ENCODE results near the gene SLC39A11. TPM values are rescaled to one million over a fixed set of nuclear protein-coding genes. Genes with fewer than 3 reads are reported as not detected.

SLC39A11 gene
- total RNA-seq, 1 experiment from 2014 or later: 15.2 TPM

- H3K14ac ChIP-seq (ENCODE audit: insufficient read depth, low read length): no peak overlapping the region
- H3K27ac Mint-ChIP-seq: no peak overlapping the region
- H2AK5ac ChIP-seq (ENCODE audit: insufficient read length, low read length): no peak overlapping the region
- no peak overlapping the region for H3K4ac ChIP-seq (ENCODE audit: low read depth, low read length)
- H2BK12ac ChIP-seq (ENCODE audit: insufficient read length, low read depth, low read length): no peak overlapping the region
- no peak overlapping the region for H3K4me3 Mint-ChIP-seq
- H3K27ac ChIP-seq (ENCODE audit: insufficient read length, low read depth, low read length): no peak overlapping the region
- no peaks in the 10 kb centered on the region for H3K23me2 ChIP-seq (ENCODE audit: insufficient read length, low read depth, low read length, poor library complexity, severe bottlenecking)
- no peak for DNase-seq
- H3K56ac ChIP-seq (ENCODE audit: insufficient read length, low read depth, low read length): no peak overlapping the region
- H3K79me2 ChIP-seq (ENCODE audit: insufficient read depth, low read length): no peaks in the 10 kb centered on the region
- no peaks in the 10 kb centered on the region for H3K9me3 ChIP-seq (ENCODE audit: control insufficient read depth, low read depth, low read length)
- no peaks in the 10 kb centered on the region for H3K4me1 ChIP-seq (ENCODE audit: insufficient read depth, low read length)
- TF ChIP-seq CTCF (conservative IDR thresholded peaks at IDR 0.05): no peak
- H3K18ac ChIP-seq (ENCODE audit: insufficient read length, low read depth, low read length): no peak overlapping the region
- no peak overlapping the region for H2AFZ ChIP-seq (ENCODE audit: low read length)
- H3K23ac ChIP-seq (ENCODE audit: insufficient read length, low read depth, low read length): no peak overlapping the region
- H4K5ac ChIP-seq (ENCODE audit: insufficient read length, low read depth, low read length): no peak overlapping the region
- no peak overlapping the region for H3K4me2 ChIP-seq (ENCODE audit: insufficient read depth, insufficient read length, low read length)
- no peak overlapping the region for H2BK20ac ChIP-seq (ENCODE audit: low read depth, low read length, poor library complexity, severe bottlenecking)
- peaks cover 2 to 9% of the 10 kb centered on the region in 2 experiments; a peak in 3 of 4 replicates for H3K4me1 Mint-ChIP-seq
- H4K8ac ChIP-seq (replicated peaks; ENCODE audit: insufficient read length, low read depth, low read length): no peak overlapping the region
- H4K20me1 ChIP-seq (ENCODE audit: control insufficient read depth, insufficient read depth, insufficient read length): no peaks in the 10 kb centered on the region
- no peaks in the 10 kb centered on the region; the same call in none of the 2 replicates for H3K27me3 Mint-ChIP-seq (ENCODE audit: low read depth)
- H3K9me3 Mint-ChIP-seq: peaks cover 12 to 15% of the 10 kb centered on the region in 2 experiments
- WGBS (ENCODE audit: extremely low coverage, insufficient read length, low lambda C conversion rate): no CpG with 5 or more reads among the region's 1 CpG
- H3K9ac ChIP-seq (ENCODE audit: extremely low read depth, insufficient read length, low read length): no peak overlapping the region
- no peak overlapping the region for H4K91ac ChIP-seq (ENCODE audit: insufficient read length, low read depth, low read length)
- H2BK120ac ChIP-seq (ENCODE audit: low read depth, low read length, poor library complexity, severe bottlenecking): no peak overlapping the region
- H2BK15ac ChIP-seq (ENCODE audit: low read depth, low read length): no peak overlapping the region
- H3K79me1 ChIP-seq (ENCODE audit: insufficient read depth, low read depth, low read length, poor library complexity, severe bottlenecking): no peaks in the 10 kb centered on the region
- no peak overlapping the region for H2BK5ac ChIP-seq (ENCODE audit: insufficient read length, low read length)
- no peak overlapping the region for H3T11ph ChIP-seq (ENCODE audit: low read length)
- H3K36me3 Mint-ChIP-seq (ENCODE audit: insufficient read depth in 1 of 3, low read depth in 3 of 3): peaks cover 11 to 18% (median 14%) of the 10 kb centered on the region in 3 experiments
- H3K27me3 ChIP-seq (ENCODE audit: insufficient read depth, low read length): no peaks in the 10 kb centered on the region
Measured at GRCh38 chr17:72998343-72998742, 94.1 kb downstream of the SLC39A11 start.
